B cell (primary cell): ENCODE results near the gene RABL3.

Experiments used
- EZH2 ChIP-seq: IDR thresholded peaks from 2 replicates; pipeline ENCODE4 v1.6.1; 2012; ENCODE audit warnings: borderline replicate concordance, low read depth, mild to moderate bottlenecking, moderate library complexity, low read length; ENCODE audit not compliant: insufficient read depth, poor library complexity, severe bottlenecking
- TF ChIP-seq, protein P1 (sequence below): fragments of 200-600 bp; IDR thresholded peaks from one replicate; pipeline ENCODE4 v1.8.0; 2022; ENCODE audit warnings: antibody characterized with exemption, mild to moderate bottlenecking

- TF ChIP-seq, protein P1, sequence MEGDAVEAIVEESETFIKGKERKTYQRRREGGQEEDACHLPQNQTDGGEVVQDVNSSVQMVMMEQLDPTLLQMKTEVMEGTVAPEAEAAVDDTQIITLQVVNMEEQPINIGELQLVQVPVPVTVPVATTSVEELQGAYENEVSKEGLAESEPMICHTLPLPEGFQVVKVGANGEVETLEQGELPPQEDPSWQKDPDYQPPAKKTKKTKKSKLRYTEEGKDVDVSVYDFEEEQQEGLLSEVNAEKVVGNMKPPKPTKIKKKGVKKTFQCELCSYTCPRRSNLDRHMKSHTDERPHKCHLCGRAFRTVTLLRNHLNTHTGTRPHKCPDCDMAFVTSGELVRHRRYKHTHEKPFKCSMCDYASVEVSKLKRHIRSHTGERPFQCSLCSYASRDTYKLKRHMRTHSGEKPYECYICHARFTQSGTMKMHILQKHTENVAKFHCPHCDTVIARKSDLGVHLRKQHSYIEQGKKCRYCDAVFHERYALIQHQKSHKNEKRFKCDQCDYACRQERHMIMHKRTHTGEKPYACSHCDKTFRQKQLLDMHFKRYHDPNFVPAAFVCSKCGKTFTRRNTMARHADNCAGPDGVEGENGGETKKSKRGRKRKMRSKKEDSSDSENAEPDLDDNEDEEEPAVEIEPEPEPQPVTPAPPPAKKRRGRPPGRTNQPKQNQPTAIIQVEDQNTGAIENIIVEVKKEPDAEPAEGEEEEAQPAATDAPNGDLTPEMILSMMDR = no peak
- TF ChIP-seq EZH2 = no peak
Measured at GRCh38 chr3:120640231-120640630, 102.1 kb downstream of the RABL3 start.
